Activated CD8-positive, alpha-beta memory T cell treated with anti-CD3 and anti-CD28 coated beads, Interleukin-2, amount 50 U/mL, for 24 hours (primary cell): ENCODE measurements around the gene EPGN.
"Not testable (repeated sequence)": the region's sequence is repeated elsewhere in the genome, so short reads cannot be mapped to it uniquely, and the experiment has no call there.

Source experiments
- DNase-seq: peaks from one replicate; pipeline ENCODE4 v3.0.0-alpha.2; 2020; ENCODE audit errors: extremely low read depth

EPGN gene

DNA sequence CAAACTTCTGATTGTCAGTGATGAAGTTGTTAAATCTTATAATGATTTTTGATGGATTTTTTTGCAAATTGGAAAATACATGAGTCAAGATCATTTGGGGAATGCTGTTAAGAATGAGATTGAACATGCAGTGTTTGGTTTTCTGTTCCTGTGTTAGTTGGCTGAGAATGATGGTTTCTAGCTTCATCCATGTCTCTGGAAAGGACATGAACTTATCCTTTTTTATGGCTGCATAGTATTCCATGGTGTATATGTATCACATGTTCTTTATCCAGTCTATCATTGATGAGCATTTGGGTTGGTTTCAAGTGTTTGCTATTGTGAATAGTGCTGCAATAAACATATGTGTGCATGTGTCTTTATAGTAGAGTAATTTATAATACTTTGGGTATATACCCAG lies 32.2 kb downstream of the EPGN start:
- DNase-seq = not testable (repeated sequence)

DNA sequence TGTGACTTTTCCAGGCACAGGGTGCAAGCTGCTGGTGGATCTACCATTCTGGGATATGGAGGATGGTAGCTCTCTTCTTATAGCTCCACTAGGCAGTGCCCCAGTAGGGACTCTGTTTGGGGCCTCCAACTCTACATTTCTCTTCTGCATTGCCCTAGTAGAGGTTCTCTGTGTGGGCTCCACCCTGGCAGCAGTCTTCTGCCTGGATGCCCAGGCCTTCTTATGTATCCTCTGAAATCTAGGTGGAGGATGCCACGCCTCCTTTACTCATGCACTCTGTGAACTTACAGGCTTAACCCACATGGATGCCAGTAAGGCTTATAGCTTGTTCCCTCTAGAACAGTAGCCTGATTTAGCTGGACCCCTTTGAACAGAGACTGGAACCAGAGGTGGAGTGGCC lies 35.8 kb downstream of the EPGN start:
- no peak for DNase-seq

DNA sequence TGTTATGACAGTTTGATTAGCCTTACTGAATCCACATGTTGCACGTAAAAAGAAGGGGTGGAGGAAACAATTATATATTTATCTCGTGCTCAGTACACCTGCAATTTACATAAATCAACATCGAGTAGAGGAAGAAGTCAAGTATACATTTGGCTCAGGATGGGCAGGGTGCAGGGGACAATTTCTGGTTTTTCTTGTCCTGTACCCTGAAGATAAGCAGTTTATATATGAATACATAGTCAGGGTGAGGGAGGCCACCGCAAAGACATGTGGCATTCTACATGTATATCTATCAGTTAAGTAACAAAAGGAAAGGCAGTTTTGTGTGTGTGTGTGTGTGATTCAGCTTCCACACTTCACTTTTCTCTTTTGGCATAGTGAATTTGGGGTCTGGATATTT lies 45.6 kb downstream of the EPGN start:
- no peak for DNase-seq

DNA sequence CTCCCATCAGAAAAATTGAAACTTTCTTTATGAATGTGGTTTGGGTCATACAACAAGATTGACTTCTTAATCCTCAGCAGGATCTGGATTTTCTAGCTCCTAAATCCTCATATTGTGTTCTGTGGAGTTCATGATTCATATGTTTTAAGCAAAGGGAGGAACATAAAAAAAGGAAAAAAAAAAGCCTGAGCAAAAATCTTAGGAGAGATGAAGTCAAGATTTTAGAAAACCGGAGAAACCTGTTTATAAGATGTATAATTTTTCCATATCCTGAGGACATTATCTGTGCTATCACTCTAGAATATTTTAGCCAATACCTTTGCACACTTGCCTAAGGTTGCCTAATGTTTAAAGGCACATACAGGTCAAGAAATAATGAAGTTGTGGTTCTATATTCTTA lies 49.7 kb downstream of the EPGN start:
- no peak for DNase-seq

DNA sequence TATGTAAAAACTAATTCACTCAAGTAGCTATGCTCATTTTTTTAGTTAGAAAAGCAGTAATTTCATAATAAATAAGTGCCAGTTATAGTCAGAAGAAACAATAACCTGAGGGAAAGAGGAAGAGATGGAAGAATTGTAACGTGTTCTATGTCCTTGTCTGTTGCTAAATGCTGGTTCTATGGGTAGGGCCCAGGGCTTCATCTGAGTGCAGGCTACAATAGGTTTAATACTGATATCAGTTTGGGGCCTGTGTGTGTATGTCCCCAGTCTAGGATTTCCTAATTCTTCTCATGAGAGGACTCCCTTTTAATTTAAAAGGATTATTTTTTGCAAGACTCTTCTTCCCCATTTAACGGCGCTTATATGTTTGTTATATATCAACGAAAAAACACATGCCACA lies 53.4 kb downstream of the EPGN start:
- no peak for DNase-seq

DNA sequence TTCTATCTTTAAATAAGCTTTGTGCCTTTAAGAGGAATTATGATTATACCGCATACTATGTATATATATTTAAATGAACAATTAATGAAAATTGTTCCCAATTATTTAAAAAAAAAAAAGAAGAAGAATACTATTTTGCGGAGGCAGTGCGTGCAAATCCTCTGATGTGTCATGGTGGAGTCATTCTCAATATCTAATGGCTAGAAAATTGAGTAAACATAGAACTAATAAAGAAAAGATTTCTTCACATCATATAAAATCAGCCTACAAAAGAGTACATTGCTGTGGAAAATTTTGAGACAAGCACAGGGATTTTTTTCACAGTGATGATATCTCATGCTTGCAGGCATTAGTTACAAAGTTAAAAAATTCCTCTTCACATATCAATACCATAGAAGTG lies 54.1 kb downstream of the EPGN start:
- no peak for DNase-seq

DNA sequence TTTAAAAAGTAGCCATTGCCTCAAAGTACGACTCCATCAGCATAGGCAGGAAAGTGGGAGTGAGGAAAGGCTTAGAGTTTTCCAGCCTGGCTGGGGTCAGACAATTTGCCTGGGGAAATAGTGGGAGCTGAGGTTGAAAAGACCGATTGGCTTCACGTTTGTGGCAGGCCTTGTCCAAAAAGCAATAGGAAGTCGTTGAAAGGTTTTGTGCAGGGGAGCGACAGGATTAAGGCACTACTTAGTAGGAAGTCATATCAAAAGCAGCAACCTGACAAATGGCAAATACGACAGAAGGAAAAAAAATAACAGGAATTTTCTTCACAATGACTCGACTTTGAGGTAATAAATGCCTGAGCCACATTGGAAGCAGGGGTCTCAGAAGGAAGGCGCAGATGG lies 56.0 kb downstream of the EPGN start:
- no peak for DNase-seq

DNA sequence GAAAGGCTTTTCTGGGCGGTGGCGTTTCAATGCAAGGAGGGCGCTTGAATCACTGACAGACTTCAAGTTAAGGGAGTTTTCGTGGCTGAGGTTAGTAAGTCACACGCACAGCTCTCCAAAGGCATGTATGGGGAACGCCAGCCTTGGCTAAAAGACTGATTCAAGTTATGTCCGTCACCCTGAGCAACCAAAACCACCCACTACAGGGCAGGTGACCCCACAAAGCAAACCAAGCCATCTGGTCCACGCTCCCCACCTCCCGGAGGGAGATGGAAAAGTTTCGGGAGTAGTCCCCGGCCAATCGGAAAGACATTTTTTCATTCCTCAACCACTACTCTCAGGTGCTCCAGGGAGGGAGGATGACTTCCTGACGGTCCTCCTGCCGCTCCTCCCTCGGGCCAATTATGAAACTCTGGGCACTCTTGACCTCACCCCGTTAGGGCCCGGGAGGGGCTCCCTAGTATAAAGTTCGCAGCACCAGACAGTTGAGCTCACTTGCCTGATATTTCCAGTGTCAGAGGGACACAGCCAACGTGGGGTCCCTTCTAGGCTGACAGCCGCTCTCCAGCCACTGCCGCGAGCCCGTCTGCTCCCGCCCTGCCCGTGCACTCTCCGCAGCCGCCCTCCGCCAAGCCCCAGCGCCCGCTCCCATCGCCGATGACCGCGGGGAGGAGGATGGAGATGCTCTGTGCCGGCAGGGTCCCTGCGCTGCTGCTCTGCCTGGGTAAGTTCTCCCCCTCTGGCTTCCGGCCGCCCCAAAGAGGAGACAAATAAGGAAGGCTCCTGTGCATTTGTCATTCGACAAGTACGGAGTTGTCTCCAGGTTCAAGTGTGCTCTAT lies 56.6 kb downstream of the EPGN start, which contains the start of gene EREG:
Gene EREG, plus strand, starts transcription at position 494 of the 840 bp plus-strand sequence. Its CDS starts 164 bp downstream, at position 658.
- DNase-seq = no peak

DNA sequence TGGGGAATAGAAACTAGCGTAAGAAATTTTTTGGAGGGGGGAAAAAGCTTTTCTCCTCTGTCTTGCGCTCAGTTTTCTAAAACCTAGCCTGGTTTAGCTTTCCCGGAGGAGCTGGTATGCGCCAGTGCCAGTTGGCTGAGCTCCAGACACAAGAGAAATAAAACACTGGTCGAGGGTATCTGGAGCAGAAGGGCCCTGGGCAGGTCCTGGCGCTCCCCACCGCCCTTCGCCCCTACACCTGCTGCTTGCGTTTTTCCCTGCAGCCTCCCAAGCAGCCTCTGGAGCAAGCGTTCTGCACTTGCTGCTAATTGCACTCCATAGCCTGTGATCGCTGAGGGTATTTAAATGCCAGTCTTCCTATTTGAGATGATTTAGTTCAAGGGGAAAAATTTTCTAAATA lies 57.5 kb downstream of the EPGN start:
- no peak for DNase-seq
